ENCODE measurements around the gene IMMP2L.

The IMMP2L gene

GRCh38 chr7:111091593-111092358 lies 470.5 kb downstream of the IMMP2L start:
- no peak overlapping the region for H3K4me3 ChIP-seq (ENCODE audit: low read depth in 1 of 2, low read length in 1 of 2)
- no peak overlapping the region for H3K27ac ChIP-seq
- H3K36me3 ChIP-seq = no peaks in the 10 kb centered on the region
- no peaks in the 10 kb centered on the region for H3K27me3 ChIP-seq
- no peaks in the 10 kb centered on the region for H3K4me1 ChIP-seq (ENCODE audit: control insufficient read depth in 1 of 2, insufficient read depth in 1 of 2, low read depth in 1 of 2, low read length in 1 of 2)
- TF ChIP-seq, protein P1, sequence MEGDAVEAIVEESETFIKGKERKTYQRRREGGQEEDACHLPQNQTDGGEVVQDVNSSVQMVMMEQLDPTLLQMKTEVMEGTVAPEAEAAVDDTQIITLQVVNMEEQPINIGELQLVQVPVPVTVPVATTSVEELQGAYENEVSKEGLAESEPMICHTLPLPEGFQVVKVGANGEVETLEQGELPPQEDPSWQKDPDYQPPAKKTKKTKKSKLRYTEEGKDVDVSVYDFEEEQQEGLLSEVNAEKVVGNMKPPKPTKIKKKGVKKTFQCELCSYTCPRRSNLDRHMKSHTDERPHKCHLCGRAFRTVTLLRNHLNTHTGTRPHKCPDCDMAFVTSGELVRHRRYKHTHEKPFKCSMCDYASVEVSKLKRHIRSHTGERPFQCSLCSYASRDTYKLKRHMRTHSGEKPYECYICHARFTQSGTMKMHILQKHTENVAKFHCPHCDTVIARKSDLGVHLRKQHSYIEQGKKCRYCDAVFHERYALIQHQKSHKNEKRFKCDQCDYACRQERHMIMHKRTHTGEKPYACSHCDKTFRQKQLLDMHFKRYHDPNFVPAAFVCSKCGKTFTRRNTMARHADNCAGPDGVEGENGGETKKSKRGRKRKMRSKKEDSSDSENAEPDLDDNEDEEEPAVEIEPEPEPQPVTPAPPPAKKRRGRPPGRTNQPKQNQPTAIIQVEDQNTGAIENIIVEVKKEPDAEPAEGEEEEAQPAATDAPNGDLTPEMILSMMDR (IDR thresholded peaks at IDR 0.05) = no peak
- H3K9me3 ChIP-seq = no peaks in the 10 kb centered on the region

GRCh38 chr7:111090846-111091245 lies 471.4 kb downstream of the IMMP2L start, which contains the start of gene LRRN3:
TSS of gene LRRN3 (plus strand) at chr7:111091127. CDS start at chr7:111122773, 31,646 bp downstream.
- H3K4me1 ChIP-seq (ENCODE audit: control insufficient read depth in 1 of 2, insufficient read depth in 1 of 2, low read depth in 1 of 2, low read length in 1 of 2) = no peaks in the 10 kb centered on the region
- H3K27me3 ChIP-seq = no peaks in the 10 kb centered on the region
- H3K27ac ChIP-seq = no peak within 1 kb of the TSS
- TF ChIP-seq, protein P1 (IDR thresholded peaks at IDR 0.05) = no peak
- H3K9me3 ChIP-seq = no peaks in the 10 kb centered on the region
- H3K36me3 ChIP-seq = no peaks in the 10 kb centered on the region
- no peak within 1 kb of the TSS for H3K4me3 ChIP-seq (ENCODE audit: low read depth in 1 of 2, low read length in 1 of 2)

GRCh38 chr7:111089822-111090426 lies 472.4 kb downstream of the IMMP2L start:
- no peak overlapping the region for H3K27ac ChIP-seq
- H3K9me3 ChIP-seq = no peaks in the 10 kb centered on the region
- no peak overlapping the region for H3K4me3 ChIP-seq (ENCODE audit: low read depth in 1 of 2, low read length in 1 of 2)
- H3K27me3 ChIP-seq = no peaks in the 10 kb centered on the region
- H3K4me1 ChIP-seq (ENCODE audit: control insufficient read depth in 1 of 2, insufficient read depth in 1 of 2, low read depth in 1 of 2, low read length in 1 of 2) = no peaks in the 10 kb centered on the region
- H3K36me3 ChIP-seq = no peaks in the 10 kb centered on the region
- TF ChIP-seq, protein P1 (IDR thresholded peaks at IDR 0.05) = no peak

- Histone ChIP-seq H3K9me3 (no peaks in the 10 kb centered on the region), H3K4me1 (ENCODE audit: control insufficient read depth in 1 of 2, insufficient read depth in 1 of 2, low read depth in 1 of 2, low read length in 1 of 2) (no peaks in the 10 kb centered on the region), H3K36me3 (no peaks in the 10 kb centered on the region), H3K4me3 (ENCODE audit: low read depth in 1 of 2, low read length in 1 of 2) (no peak overlapping the region), H3K27me3 (no peaks in the 10 kb centered on the region), H3K27ac (no peak overlapping the region)
- TF ChIP-seq, protein P1 (IDR thresholded peaks at IDR 0.05) = no peak
These were observed 474.0 kb downstream of the IMMP2L start for GRCh38 chr7:111088328-111088727.

DNA sequence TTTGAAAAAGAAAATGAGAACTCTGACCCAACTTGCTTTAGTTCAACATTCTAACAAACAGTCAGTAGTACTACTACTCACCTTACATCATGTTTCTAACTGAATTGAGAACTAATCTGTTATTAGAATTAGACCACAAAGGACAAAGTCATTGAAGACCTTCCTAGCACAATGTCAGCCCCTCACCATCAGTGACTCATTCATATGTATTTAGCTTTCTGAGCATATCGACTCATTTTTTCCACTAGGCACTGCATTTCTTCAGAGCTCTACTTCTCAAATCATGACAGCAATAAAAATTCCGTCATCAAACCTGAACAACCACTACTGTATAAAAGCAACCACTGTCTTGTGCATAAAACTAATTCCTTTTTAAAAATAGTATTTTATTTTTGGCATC lies 475.8 kb downstream of the IMMP2L start:
- H3K4me3 ChIP-seq (ENCODE audit: low read depth in 1 of 2, low read length in 1 of 2) = no peak overlapping the region
- no peaks in the 10 kb centered on the region for H3K9me3 ChIP-seq
- H3K27me3 ChIP-seq = no peaks in the 10 kb centered on the region
- H3K36me3 ChIP-seq = no peaks in the 10 kb centered on the region
- H3K27ac ChIP-seq = no peak overlapping the region
- no peaks in the 10 kb centered on the region for H3K4me1 ChIP-seq (ENCODE audit: control insufficient read depth in 1 of 2, insufficient read depth in 1 of 2, low read depth in 1 of 2, low read length in 1 of 2)
- TF ChIP-seq, protein P1 (IDR thresholded peaks at IDR 0.05) = no peak
